Panc1 (cell line): ENCODE data around the gene RNF220.

Experiments used
- POLR2AphosphoS5 ChIP-seq: IDR thresholded peaks from 2 replicates; pipeline ENCODE4 v1.6.1; 2012; ENCODE audit warnings: mild to moderate bottlenecking, low read depth, low read length, moderate library complexity
- SIN3A ChIP-seq: IDR thresholded peaks from 2 replicates; pipeline ENCODE4 v1.6.1; 2012; ENCODE audit warnings: low read depth, mild to moderate bottlenecking, low read length, moderate library complexity, borderline replicate concordance; ENCODE audit not compliant: insufficient read depth
- TCF7L2 ChIP-seq: IDR thresholded peaks from 2 replicates; pipeline ENCODE4 v1.6.1; 2011; ENCODE audit warnings: mild to moderate bottlenecking, low read depth, low read length, inconsistent platforms
- TF ChIP-seq, protein P1 (sequence below): fragments of 450-650 bp; IDR thresholded peaks from 2 replicates; pipeline ENCODE4 v1.5.1; 2017; ENCODE audit warnings: mild to moderate bottlenecking
- TF ChIP-seq, protein P2 (sequence below), 2 experiments: IDR thresholded peaks; 2 replicates each; pipeline ENCODE4 v1.6.1; 2011 to 2012; ENCODE audit warnings: low read depth in 2 of 2, control low read depth in 1 of 2, low read length in 1 of 2, mild to moderate bottlenecking in 1 of 2, moderate library complexity in 1 of 2; ENCODE audit not compliant: insufficient read depth in 1 of 2

DNA sequence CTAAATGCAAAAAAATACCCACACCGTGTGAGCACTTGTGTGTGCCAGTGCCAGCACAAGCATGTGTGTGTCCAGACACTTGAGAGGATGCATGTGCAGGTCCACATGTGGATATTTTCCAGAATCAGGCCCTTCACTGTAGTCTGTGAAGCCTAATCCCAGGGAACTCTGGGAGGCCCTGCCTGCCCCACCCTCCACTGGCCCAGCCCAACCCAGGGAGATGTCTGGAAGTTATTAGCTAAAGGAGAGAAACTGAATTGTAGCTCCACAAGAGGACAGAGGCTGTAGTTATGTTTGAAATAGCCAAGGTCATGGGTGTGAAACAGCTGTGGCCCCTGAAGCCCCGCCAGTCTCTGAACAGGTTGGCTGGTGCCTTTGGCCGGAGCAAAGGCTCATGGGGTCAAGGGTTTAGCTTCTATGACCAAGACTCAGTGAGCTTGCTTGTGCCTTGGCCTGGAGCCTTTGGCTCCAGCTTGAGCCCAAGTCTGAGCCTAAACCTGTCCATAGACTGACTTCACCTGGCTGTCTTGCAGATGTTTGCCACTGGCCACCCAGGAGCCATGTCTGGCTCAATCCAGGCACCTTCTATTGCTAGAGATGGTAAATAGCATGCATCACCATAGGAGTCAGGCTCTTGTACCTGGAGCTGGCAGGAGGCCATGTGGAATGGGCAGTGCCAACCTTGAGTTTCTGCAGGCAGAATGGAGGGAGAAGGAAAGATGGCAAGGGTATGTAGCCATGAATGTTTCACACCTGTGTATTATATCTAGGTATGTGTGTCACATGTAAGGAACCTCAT lies 199.3 kb downstream of the RNF220 start:
- TF ChIP-seq POLR2AphosphoS5 (no peak), SIN3A (no peak), TCF7L2 (no peak)
- TF ChIP-seq, protein P1, sequence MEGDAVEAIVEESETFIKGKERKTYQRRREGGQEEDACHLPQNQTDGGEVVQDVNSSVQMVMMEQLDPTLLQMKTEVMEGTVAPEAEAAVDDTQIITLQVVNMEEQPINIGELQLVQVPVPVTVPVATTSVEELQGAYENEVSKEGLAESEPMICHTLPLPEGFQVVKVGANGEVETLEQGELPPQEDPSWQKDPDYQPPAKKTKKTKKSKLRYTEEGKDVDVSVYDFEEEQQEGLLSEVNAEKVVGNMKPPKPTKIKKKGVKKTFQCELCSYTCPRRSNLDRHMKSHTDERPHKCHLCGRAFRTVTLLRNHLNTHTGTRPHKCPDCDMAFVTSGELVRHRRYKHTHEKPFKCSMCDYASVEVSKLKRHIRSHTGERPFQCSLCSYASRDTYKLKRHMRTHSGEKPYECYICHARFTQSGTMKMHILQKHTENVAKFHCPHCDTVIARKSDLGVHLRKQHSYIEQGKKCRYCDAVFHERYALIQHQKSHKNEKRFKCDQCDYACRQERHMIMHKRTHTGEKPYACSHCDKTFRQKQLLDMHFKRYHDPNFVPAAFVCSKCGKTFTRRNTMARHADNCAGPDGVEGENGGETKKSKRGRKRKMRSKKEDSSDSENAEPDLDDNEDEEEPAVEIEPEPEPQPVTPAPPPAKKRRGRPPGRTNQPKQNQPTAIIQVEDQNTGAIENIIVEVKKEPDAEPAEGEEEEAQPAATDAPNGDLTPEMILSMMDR, result no peak
- TF ChIP-seq, protein P2, sequence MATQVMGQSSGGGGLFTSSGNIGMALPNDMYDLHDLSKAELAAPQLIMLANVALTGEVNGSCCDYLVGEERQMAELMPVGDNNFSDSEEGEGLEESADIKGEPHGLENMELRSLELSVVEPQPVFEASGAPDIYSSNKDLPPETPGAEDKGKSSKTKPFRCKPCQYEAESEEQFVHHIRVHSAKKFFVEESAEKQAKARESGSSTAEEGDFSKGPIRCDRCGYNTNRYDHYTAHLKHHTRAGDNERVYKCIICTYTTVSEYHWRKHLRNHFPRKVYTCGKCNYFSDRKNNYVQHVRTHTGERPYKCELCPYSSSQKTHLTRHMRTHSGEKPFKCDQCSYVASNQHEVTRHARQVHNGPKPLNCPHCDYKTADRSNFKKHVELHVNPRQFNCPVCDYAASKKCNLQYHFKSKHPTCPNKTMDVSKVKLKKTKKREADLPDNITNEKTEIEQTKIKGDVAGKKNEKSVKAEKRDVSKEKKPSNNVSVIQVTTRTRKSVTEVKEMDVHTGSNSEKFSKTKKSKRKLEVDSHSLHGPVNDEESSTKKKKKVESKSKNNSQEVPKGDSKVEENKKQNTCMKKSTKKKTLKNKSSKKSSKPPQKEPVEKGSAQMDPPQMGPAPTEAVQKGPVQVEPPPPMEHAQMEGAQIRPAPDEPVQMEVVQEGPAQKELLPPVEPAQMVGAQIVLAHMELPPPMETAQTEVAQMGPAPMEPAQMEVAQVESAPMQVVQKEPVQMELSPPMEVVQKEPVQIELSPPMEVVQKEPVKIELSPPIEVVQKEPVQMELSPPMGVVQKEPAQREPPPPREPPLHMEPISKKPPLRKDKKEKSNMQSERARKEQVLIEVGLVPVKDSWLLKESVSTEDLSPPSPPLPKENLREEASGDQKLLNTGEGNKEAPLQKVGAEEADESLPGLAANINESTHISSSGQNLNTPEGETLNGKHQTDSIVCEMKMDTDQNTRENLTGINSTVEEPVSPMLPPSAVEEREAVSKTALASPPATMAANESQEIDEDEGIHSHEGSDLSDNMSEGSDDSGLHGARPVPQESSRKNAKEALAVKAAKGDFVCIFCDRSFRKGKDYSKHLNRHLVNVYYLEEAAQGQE (IDR thresholded peaks at IDR 0.05; ENCODE audit: insufficient read depth in 1 of 2, low read depth in 2 of 2, low read length in 1 of 2), result no peak
